Right forelimb (tissue), 1 donor: Measurements from ENCODE around the gene STUB1.
"Not testable (repeated sequence)": the region's sequence is repeated elsewhere in the genome, so short reads cannot be mapped to it uniquely, and the experiment has no call there.

ENCODE experiments used
- DNase-seq: peaks from one replicate; pipeline ENCODE4 v3.0.0-alpha.2; 2018

The STUB1 gene

GRCh38 chr16:680967-681745, 946 bp downstream of the STUB1 start:
- no peak for DNase-seq

GRCh38 chr16:681746-682427, 1.7 kb downstream of the STUB1 start:
- no peak for DNase-seq

GRCh38 chr16:682493-683395, 2.5 kb downstream of the STUB1 start:
- DNase-seq: no peak

DNA sequence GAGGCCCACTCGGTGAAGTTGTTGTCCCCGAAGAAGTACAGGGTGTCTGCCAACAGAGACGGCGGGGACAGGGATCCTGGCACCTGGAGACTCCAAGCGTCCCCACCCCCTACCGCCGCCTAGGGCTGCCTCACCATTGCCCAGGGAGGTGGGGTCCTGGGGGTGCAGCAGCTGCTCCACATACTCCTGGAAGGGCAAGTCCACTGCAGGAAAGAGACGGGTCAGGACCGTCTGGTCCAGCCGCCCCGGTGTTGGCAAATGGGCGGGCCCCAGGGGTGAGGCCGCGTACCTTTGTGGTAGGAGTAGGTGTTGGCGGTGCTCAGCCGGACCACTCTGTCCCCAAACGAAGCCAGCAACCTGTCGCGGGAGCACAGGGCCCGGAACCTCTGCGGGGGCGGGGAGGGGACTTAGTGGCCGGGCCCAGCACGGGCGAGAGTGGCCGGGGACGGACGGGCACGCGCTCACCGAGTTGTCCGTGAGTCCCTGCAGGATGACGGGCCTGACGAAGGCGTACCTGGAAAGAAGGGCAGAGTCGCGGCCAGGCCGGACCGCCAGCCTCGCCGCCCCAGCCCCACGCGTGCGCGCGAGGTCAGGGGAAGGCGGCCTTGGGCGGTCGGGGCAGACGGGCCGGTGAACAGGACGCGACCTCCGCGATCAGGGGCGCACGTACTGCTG, 3.3 kb downstream of the STUB1 start:
- DNase-seq: no peak

DNA sequence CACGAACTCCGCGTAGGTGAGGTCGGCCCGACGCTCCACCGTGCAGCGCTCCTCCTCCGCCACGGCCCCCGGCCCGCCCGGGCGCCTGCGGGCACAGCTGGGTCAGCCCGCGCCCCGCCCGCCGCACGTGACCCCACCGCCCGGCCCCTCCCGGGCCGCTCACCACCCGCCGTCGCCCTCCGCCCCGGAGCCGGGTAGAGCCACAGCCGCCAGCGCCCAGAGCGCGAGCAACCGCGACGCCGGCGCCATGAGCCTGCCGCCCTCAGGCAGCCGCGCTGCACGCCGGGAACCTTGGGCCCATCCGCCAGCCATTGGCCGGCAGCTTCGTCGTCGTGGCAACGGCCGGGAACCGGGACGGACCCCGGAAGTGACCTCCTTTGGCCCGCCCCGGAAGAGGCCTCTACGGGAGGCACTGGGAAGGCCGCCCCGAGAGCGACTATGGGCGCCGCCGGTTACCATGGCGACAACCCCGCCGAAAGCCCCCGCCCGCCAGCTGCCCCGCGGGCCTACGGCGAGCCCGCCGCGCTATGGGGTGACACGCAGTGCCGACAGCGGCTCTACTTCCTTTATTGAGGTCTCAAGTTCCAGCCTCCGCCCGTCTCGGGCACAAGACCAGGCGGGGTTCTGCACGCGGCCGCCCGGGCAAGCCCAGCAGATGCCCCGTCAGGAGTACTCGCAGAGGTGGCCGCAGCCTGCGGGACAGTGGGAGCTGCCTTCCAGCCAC, 4.0 kb downstream of the STUB1 start, which contains the start of gene JMJD8:
Gene JMJD8 (minus strand): TSS at position 264 of the 724 bp plus-strand sequence. CDS start 15 bp downstream, at position 249.
- peak; percentile 98 for DNase-seq

- no peak for DNase-seq
Observed at GRCh38 chr16:684961-685696, 4.9 kb downstream of the STUB1 start.

GRCh38 chr16:685967-686366, 5.8 kb downstream of the STUB1 start:
- DNase-seq: no peak

- no peak for DNase-seq
Observed at GRCh38 chr16:686459-687260, 6.5 kb downstream of the STUB1 start.

DNA sequence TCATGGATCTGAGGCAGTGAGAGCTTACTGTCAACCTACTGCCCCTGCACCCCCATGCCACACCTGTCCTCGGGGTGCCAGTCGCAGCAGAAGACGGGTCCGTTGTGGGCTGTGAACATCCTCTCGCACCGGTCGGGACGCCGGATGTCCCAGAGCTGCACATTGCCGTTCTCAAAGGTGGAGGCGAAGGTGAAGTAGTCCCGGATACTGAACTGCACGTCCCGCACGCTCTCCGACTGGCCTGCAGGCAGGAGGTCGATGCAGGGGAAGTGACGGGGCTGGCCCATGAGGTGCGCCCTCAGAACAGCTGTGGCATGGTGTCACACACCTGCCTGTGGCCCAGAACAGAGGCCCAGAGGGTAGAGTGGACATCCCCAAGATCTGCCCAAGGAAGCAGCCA, 7.3 kb downstream of the STUB1 start:
- no peak for DNase-seq

DNA sequence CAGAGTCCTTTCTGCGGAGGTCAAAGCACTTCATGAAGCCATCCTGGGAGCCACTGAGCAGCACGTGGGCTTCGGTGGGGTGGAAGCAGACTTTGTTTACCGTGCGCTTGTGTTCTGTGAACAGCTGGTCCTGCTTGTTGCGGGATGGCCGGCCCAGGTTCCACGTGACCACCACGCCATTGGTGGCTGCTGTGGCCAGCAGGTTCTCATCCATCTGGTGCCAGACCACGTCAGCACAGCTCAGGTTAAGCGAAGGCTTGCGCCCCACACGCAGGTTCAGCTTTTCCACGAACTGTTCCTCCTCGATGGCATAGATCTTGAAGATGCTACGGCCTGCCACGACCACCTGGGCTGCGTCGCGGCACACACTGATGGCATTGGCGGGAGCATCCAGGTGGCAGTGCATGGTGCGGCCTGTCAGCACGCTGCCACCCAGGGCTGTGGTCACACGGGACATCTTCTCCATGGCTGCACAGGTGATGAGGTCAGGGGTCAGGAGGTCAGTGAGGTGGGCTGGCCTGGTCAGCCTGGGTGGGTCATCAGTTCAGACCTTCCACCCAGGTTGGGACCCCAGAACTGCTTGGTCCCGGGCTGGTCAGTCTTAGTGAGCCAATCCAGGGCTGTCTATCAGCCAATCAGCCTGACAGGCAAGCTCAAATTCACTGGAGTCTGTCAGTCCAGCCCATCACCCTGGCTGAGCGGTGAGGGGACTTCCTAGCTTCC, 9.1 kb downstream of the STUB1 start:
- DNase-seq: no peak

DNA sequence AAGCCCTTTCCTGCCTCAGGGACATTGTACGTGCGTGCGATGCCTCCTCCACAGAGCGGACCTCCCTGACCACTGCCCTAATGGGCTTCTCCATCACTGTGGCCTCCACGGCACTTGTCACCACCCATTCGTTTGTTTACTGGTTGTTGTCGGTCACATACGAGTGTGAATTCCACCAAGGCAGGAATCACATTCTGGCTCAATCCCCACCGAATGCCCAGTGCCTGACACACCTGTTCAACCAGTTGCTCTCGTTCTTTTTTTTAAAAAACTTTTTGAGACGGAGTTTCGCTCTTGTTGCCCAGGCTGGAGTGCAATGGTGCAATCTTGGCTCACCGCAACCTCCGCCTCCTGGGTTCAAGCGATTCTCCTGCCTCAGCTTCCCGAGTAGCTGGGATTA, 11.0 kb downstream of the STUB1 start:
- DNase-seq: not testable (repeated sequence)

- no peak for DNase-seq
Observed at GRCh38 chr16:692356-693108, 12.3 kb downstream of the STUB1 start.

- DNase-seq: no peak
Observed at GRCh38 chr16:693364-693763, 13.2 kb downstream of the STUB1 start.

- DNase-seq: no peak
Observed at GRCh38 chr16:693766-694165, 13.6 kb downstream of the STUB1 start.

DNA sequence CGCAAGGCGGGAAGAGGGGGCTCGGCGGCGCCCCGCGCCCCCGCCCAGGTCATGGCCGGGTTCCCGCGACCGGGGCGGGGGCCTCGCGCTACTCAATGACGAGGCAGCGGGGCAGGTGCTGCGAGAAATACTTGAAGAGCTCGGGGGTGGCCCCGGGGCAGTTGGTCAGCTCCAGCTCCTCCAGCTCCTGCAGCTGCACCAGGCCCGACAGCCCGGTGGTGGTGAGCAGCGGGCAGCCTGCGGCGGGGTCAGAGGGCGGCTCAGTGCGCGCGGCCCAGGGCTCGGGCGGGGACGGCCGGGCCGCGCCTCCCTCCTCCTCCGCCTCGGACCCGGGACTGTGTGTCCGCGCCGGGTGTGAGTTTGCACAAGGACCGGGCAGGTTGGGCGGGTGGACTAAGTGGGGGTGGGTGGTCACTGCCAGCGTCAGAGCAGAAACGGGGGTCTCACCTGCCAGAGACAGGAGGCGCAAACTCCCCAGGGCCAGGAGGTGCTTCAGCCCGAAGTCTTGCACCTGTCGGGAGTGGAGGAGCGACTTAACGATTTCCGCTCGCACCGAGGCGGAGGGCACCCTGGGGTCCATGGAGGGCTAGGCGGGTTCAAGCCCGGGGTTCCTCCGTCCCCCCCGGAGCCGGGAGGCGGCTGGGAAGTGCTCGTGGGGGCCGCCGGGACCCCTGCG, 14.1 kb downstream of the STUB1 start:
- DNase-seq: no peak

GRCh38 chr16:694863-695354, 14.7 kb downstream of the STUB1 start:
- no peak for DNase-seq

DNA sequence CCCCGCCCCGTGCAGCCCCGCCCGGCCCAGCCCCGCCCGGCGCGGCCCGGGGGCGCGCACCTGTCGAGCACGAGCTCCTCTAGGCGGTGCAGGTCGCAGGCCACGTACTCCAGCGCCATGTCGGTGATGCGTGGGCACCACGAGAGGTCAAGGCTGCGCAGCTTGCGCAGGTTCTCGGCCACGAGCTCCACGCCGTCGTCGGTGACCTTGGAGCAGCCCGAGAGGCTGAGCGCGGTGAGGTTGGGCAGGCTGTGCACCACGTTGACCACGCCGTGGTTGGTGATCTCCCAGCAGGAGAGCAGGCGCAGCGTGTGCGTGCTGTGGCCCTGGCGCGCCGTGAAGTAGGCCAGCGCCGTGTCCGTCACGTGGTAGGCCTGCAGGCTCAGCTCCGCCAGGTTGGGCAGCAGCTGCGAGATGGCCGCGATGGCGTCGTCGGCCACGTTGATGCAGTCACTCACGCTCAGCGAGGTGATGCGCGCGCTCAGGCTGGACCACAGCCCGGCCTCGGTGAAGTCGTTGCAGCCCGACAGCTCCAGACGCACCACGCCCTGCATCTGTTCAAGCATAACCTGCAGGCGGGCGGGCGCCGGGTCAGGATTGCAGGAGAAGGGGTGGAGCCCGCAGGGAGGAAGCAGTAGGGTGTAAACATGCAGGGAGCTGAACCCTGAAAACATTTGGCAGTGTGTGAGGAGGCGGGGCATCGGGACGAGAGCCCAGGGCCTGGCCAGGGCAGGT, 15.3 kb downstream of the STUB1 start:
- DNase-seq: no peak
